Measurements from ENCODE around the gene OVAAL.
A peak's percentile ranks its signal among the peaks of the same experiment; 100 is the strongest.

The OVAAL gene

GRCh38 chr1:180606155-180606554 lies 47.4 kb downstream of the OVAAL start:
- DNase-seq (ENCODE audit: low read depth) = no peak

- peak; percentile 20 for DNase-seq (ENCODE audit: low read depth)
These were observed 51.1 kb downstream of the OVAAL start for GRCh38 chr1:180609643-180610555.

GRCh38 chr1:180610556-180611015 lies 51.8 kb downstream of the OVAAL start:
- no peak for DNase-seq (ENCODE audit: low read depth)

GRCh38 chr1:180611016-180611930 lies 52.5 kb downstream of the OVAAL start:
- no peak for DNase-seq (ENCODE audit: low read depth)

- no peak for DNase-seq (ENCODE audit: low read depth)
These were observed 53.9 kb downstream of the OVAAL start for GRCh38 chr1:180612632-180613031.

GRCh38 chr1:180614730-180615129 lies 56.0 kb downstream of the OVAAL start:
- no peak for DNase-seq (ENCODE audit: low read depth)

- DNase-seq (ENCODE audit: low read depth) = no peak
These were observed 56.9 kb downstream of the OVAAL start for GRCh38 chr1:180615493-180616290.

Data from fibroblast of the conjunctiva (primary cell).